Karpas-422 (cell line): Measurements from ENCODE around the gene SMARCD1. TPM values are rescaled to one million over a fixed set of nuclear protein-coding genes. Genes with fewer than 3 reads are reported as not detected.

Experiments used
- DNase-seq: peaks from one replicate; pipeline ENCODE4 v3.0.0-alpha.2; 2015
- H2AFZ ChIP-seq: fragments of 200-600 bp; sonication (generic); 2 replicates; pipeline ENCODE4 v1.6.1; 2014; ENCODE audit warnings: antibody characterized with exemption, low read length, mixed read lengths
- H3K27ac ChIP-seq: fragments of 200-600 bp; sonication (generic); 2 replicates; pipeline ENCODE4 v1.5.1; 2014; ENCODE audit warnings: mild to moderate bottlenecking, low read length, moderate library complexity
- H3K27me3 ChIP-seq: fragments of 200-600 bp; sonication (generic); 2 replicates; pipeline ENCODE4 v1.6.1; 2014; ENCODE audit warnings: low read length, mixed read lengths
- H3K36me3 ChIP-seq: fragments of 200-600 bp; sonication (generic); 2 replicates; pipeline ENCODE4 v1.6.1; 2014; ENCODE audit warnings: low read length, mixed read lengths; ENCODE audit not compliant: insufficient read depth
- H3K4me1 ChIP-seq: fragments of 200-600 bp; sonication (generic); 2 replicates; pipeline ENCODE4 v1.6.1; 2014; ENCODE audit warnings: mild to moderate bottlenecking, low read length, mixed read lengths
- H3K4me2 ChIP-seq: fragments of 200-600 bp; sonication (generic); 2 replicates; pipeline ENCODE4 v1.6.1; 2014; ENCODE audit warnings: low read length, low read depth, mild to moderate bottlenecking; ENCODE audit not compliant: poor library complexity, severe bottlenecking
- H3K4me3 ChIP-seq: fragments of 200-600 bp; sonication (generic); 2 replicates; pipeline ENCODE4 v1.5.1; 2014; ENCODE audit warnings: mild to moderate bottlenecking, antibody characterized with exemption, low read length, mixed read lengths
- H3K79me2 ChIP-seq: fragments of 200-600 bp; sonication (generic); 2 replicates; pipeline ENCODE4 v1.6.1; 2014; ENCODE audit warnings: mild to moderate bottlenecking, low read length, mixed read lengths
- H3K9ac ChIP-seq: fragments of 200-600 bp; sonication (generic); 2 replicates; pipeline ENCODE4 v1.6.0; 2014; ENCODE audit warnings: low read length
- H3K9me2 ChIP-seq: fragments of 200-600 bp; sonication (generic), shearing (Covaris generic); replicated peaks from 2 replicates; pipeline ENCODE4 v1.6.0; 2014; ENCODE audit warnings: mild to moderate bottlenecking, low read length, moderate library complexity; ENCODE audit not compliant: insufficient read depth
- H3K9me3 ChIP-seq: fragments of 300-700, 200-600 bp; sonication (generic); 2 replicates; pipeline ENCODE4 v1.6.1; 2014; ENCODE audit warnings: low read length, mixed read lengths
- H4K20me1 ChIP-seq: fragments of 200-600 bp; sonication (generic); 2 replicates; pipeline ENCODE4 v1.6.1; 2014; ENCODE audit warnings: mild to moderate bottlenecking, antibody characterized with exemption, low read length, low read depth; ENCODE audit not compliant: insufficient read depth
- total RNA-seq: library from RNA; depleted of rRNA; stranded (reverse); fragments of >200 nt; shearing (Covaris generic); gene quantifications from 2 replicates; pipeline ENCODE4 v1.2.3, GENCODE V29; 2014; ENCODE audit warnings: low replicate concordance

The SMARCD1 gene
- total RNA-seq, 1 experiment from 2014 or later, result 124 TPM

GRCh38 chr12:50060120-50060468 is 25.0 kb upstream of the SMARCD1 start:
- Histone ChIP-seq H2AFZ (no peak overlapping the region), H3K27me3 (no peaks in the 10 kb centered on the region), H3K4me3 (no peak overlapping the region), H3K27ac (no peak overlapping the region), H3K9ac (no peak overlapping the region), H3K36me3 (no peaks in the 10 kb centered on the region), H4K20me1 (no peaks in the 10 kb centered on the region), H3K4me1 (peaks cover 39% of the 10 kb centered on the region), H3K9me2 (no peaks in the 10 kb centered on the region), H3K4me2 (no peak overlapping the region), H3K9me3 (no peaks in the 10 kb centered on the region), H3K79me2 (no peaks in the 10 kb centered on the region)
- DNase-seq, result no peak

- H3K4me2 ChIP-seq, result no peak overlapping the region
- H4K20me1 ChIP-seq, result no peaks in the 10 kb centered on the region
- no peak overlapping the region for H2AFZ ChIP-seq
- H3K9ac ChIP-seq, result no peak overlapping the region
- no peaks in the 10 kb centered on the region for H3K36me3 ChIP-seq
- no peak overlapping the region for H3K4me3 ChIP-seq
- peaks cover 42% of the 10 kb centered on the region for H3K4me1 ChIP-seq
- H3K9me2 ChIP-seq, result no peaks in the 10 kb centered on the region
- no peaks in the 10 kb centered on the region for H3K9me3 ChIP-seq
- no peak overlapping the region for H3K27ac ChIP-seq
- H3K79me2 ChIP-seq, result no peaks in the 10 kb centered on the region
- DNase-seq, result no peak
- no peaks in the 10 kb centered on the region for H3K27me3 ChIP-seq
Measured at GRCh38 chr12:50061171-50061570, 24.0 kb upstream of the SMARCD1 start.

GRCh38 chr12:50061946-50062686 is 23.0 kb upstream of the SMARCD1 start:
- no peak for DNase-seq
- no peak overlapping the region for H2AFZ ChIP-seq
- H3K79me2 ChIP-seq, result no peaks in the 10 kb centered on the region
- no peaks in the 10 kb centered on the region for H3K36me3 ChIP-seq
- peaks cover 42% of the 10 kb centered on the region for H3K4me1 ChIP-seq
- no peaks in the 10 kb centered on the region for H3K9me2 ChIP-seq
- H3K4me3 ChIP-seq, result no peak overlapping the region
- H3K27ac ChIP-seq, result no peak overlapping the region
- no peak overlapping the region for H3K9ac ChIP-seq
- H3K27me3 ChIP-seq, result no peaks in the 10 kb centered on the region
- H3K9me3 ChIP-seq, result no peaks in the 10 kb centered on the region
- H4K20me1 ChIP-seq, result no peaks in the 10 kb centered on the region
- H3K4me2 ChIP-seq, result no peak overlapping the region

- no peak for DNase-seq
- Histone ChIP-seq H3K9ac (no peak overlapping the region), H3K4me1 (peaks cover 40% of the 10 kb centered on the region)
Measured at GRCh38 chr12:50062728-50063460, 22.2 kb upstream of the SMARCD1 start.

GRCh38 chr12:50065726-50066310 is 19.3 kb upstream of the SMARCD1 start:
- no peaks in the 10 kb centered on the region for H3K27me3 ChIP-seq

More at GRCh38 chr12:50062728-50063460, 22.2 kb upstream of the SMARCD1 start:
- Histone ChIP-seq H3K9me3 (no peaks in the 10 kb centered on the region), H3K27me3 (no peaks in the 10 kb centered on the region), H3K9me2 (no peaks in the 10 kb centered on the region), H4K20me1 (no peaks in the 10 kb centered on the region), H3K4me3 (no peak overlapping the region), H2AFZ (no peak overlapping the region), H3K27ac (no peak overlapping the region), H3K79me2 (no peaks in the 10 kb centered on the region), H3K4me2 (no peak overlapping the region), H3K36me3 (no peaks in the 10 kb centered on the region)

GRCh38 chr12:50066402-50066801 is 18.7 kb upstream of the SMARCD1 start:
- Histone ChIP-seq H3K27me3 (no peaks in the 10 kb centered on the region), H3K27ac (peak overlapping the region; percentile 21), H3K79me2 (no peaks in the 10 kb centered on the region; the same call in 1 of the 2 replicates), H3K9me3 (no peaks in the 10 kb centered on the region), H3K4me1 (peaks cover 39% of the 10 kb centered on the region), H3K9me2 (no peaks in the 10 kb centered on the region), H3K36me3 (peaks cover 8% of the 10 kb centered on the region; the same call in 1 of the 2 replicates), H3K4me2 (no peak overlapping the region), H3K9ac (no peak overlapping the region), H4K20me1 (no peaks in the 10 kb centered on the region), H3K4me3 (no peak overlapping the region), H2AFZ (no peak overlapping the region)
- DNase-seq, result peak; percentile 62

More at GRCh38 chr12:50065726-50066310, 19.3 kb upstream of the SMARCD1 start:
- Histone ChIP-seq H3K9ac (no peak overlapping the region), H3K36me3 (peaks cover 8% of the 10 kb centered on the region; the same call in 1 of the 2 replicates), H4K20me1 (no peaks in the 10 kb centered on the region), H3K4me1 (peaks cover 36% of the 10 kb centered on the region), H3K9me2 (no peaks in the 10 kb centered on the region), H2AFZ (no peak overlapping the region), H3K4me2 (no peak overlapping the region), H3K9me3 (no peaks in the 10 kb centered on the region), H3K79me2 (no peaks in the 10 kb centered on the region; the same call in 1 of the 2 replicates), H3K4me3 (no peak overlapping the region), H3K27ac (peak overlapping the region; percentile 21)
- no peak for DNase-seq

GRCh38 chr12:50069069-50069468 is 16.1 kb upstream of the SMARCD1 start:
- H3K79me2 ChIP-seq, result no peaks in the 10 kb centered on the region; the same call in 1 of the 2 replicates
- H3K36me3 ChIP-seq, result peaks cover 8% of the 10 kb centered on the region; the same call in 1 of the 2 replicates
- no peak overlapping the region for H3K4me2 ChIP-seq

GRCh38 chr12:50069539-50069938 is 15.6 kb upstream of the SMARCD1 start:
- peaks cover 8% of the 10 kb centered on the region; the same call in 1 of the 2 replicates for H3K36me3 ChIP-seq
- H4K20me1 ChIP-seq, result no peaks in the 10 kb centered on the region
- H3K9me2 ChIP-seq, result no peaks in the 10 kb centered on the region
- peaks cover 56% of the 10 kb centered on the region for H3K4me1 ChIP-seq
- H3K79me2 ChIP-seq, result no peaks in the 10 kb centered on the region; the same call in 1 of the 2 replicates
- H3K9ac ChIP-seq, result no peak overlapping the region
- H3K4me2 ChIP-seq, result no peak overlapping the region
- H3K27ac ChIP-seq, result no peak overlapping the region
- no peak overlapping the region for H2AFZ ChIP-seq
- no peaks in the 10 kb centered on the region for H3K27me3 ChIP-seq
- H3K4me3 ChIP-seq, result no peak overlapping the region
- DNase-seq, result no peak
- no peaks in the 10 kb centered on the region for H3K9me3 ChIP-seq

More at GRCh38 chr12:50069069-50069468, 16.1 kb upstream of the SMARCD1 start:
- Histone ChIP-seq H3K9me2 (no peaks in the 10 kb centered on the region), H3K4me3 (no peak overlapping the region), H4K20me1 (no peaks in the 10 kb centered on the region), H3K4me1 (peaks cover 59% of the 10 kb centered on the region), H3K9me3 (no peaks in the 10 kb centered on the region), H3K27ac (no peak overlapping the region), H3K27me3 (no peaks in the 10 kb centered on the region), H2AFZ (no peak overlapping the region), H3K9ac (no peak overlapping the region)
- no peak for DNase-seq
